BJ (cell line): ENCODE measurements around the gene GNG12. TPM values are rescaled to one million over a fixed set of nuclear protein-coding genes. Genes with fewer than 3 reads are reported as not detected.
A peak's percentile ranks its signal among the peaks of the same experiment; 100 is the strongest.

Experiments
- CTCF ChIA-PET: fragments of 350-600 bp; formaldehyde crosslinking; extraction: SDS; loops from one replicate; lab custom pipeline; 2021; ENCODE audit warnings: antibody characterized with exemption, inconsistent platforms; lab: Yijun Ruan, JAX
- POLR2A ChIA-PET: fragments of 300-600 bp; sonication (Branson Sonifier 250); formaldehyde crosslinking; extraction: SDS; loops from one replicate; lab custom pipeline; 2021; ENCODE audit warnings: antibody characterized with exemption; lab: Charles Lee
- DNase-seq: peaks from one replicate; pipeline ENCODE4 v3.0.0-alpha.2; 2011; ENCODE audit warnings: low read depth
- H3K27me3 ChIP-seq: 2 replicates; pipeline ENCODE4 v1.6.0; 2011; ENCODE audit warnings: low read length; ENCODE audit not compliant: control insufficient read depth, insufficient read depth
- H3K36me3 ChIP-seq: 2 replicates; pipeline ENCODE4 v1.5.1; 2011; ENCODE audit warnings: low read length; ENCODE audit not compliant: control insufficient read depth, insufficient read depth
- H3K4me3 ChIP-seq: 2 replicates; pipeline ENCODE4 v1.5.1; 2011; ENCODE audit warnings: low read depth, mild to moderate bottlenecking, control low read depth, low read length
- polyA plus RNA-seq: library from polyadenylated mRNA; depleted of rRNA; stranded (reverse); fragments of >200 nt; gene quantifications from 2 replicates; pipeline ENCODE4 v1.2.3, GENCODE V29; 2011
- TF ChIP-seq, protein P1 (sequence below): IDR thresholded peaks from 2 replicates; pipeline ENCODE4 v1.5.1; 2011; ENCODE audit warnings: low read depth, mild to moderate bottlenecking, control low read depth, inconsistent platforms, low read length, moderate library complexity; ENCODE audit not compliant: insufficient read depth

Gene GNG12
- polyA plus RNA-seq, 1 experiment, result 99.6 TPM

DNA sequence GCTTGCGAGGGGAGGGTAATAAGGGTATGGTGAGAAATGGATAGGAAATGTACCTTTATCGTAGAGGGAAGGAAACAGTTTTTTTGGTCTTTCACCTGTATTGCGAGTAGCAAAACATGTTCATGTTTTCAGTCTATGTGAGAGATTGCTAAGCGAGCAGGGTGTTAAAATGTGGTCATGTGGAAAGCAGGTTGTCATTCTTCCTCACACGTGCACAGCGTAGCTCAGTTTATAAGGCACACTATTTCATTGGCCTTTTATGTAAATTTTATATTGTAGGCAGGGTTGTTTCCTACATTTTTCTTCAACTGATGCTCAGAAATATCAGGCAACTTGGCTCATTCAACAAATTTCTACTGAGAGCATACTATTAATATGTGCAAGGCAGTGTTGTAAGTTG lies 18.5 kb upstream of the GNG12 start:
- H3K27me3 ChIP-seq, result no peaks in the 10 kb centered on the region
- CTCF ChIA-PET, result interaction anchor here (1.2 to 8.6 kb wide), 12 partner anchors 8 to 317 kb away, joined by 3 to 120 read pairs (median 6); partner anchors contain the start of gene DIRAS3
- POLR2A ChIA-PET, result no interaction called here
- H3K36me3 ChIP-seq, result no peaks in the 10 kb centered on the region
- H3K4me3 ChIP-seq, result no peak overlapping the region
- no peak for DNase-seq
- TF ChIP-seq, protein P1, sequence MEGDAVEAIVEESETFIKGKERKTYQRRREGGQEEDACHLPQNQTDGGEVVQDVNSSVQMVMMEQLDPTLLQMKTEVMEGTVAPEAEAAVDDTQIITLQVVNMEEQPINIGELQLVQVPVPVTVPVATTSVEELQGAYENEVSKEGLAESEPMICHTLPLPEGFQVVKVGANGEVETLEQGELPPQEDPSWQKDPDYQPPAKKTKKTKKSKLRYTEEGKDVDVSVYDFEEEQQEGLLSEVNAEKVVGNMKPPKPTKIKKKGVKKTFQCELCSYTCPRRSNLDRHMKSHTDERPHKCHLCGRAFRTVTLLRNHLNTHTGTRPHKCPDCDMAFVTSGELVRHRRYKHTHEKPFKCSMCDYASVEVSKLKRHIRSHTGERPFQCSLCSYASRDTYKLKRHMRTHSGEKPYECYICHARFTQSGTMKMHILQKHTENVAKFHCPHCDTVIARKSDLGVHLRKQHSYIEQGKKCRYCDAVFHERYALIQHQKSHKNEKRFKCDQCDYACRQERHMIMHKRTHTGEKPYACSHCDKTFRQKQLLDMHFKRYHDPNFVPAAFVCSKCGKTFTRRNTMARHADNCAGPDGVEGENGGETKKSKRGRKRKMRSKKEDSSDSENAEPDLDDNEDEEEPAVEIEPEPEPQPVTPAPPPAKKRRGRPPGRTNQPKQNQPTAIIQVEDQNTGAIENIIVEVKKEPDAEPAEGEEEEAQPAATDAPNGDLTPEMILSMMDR, result no peak

GRCh38 chr1:67850611-67851075 lies 17.4 kb upstream of the GNG12 start:
- ChIA-PET CTCF (interaction anchor here (0.6 to 8.6 kb wide), 33 partner anchors 9 to 495 kb away, joined by 3 to 120 read pairs (median 5); partner anchors contain the start of gene DIRAS3), POLR2A (no interaction called here)
- H3K27me3 ChIP-seq, result no peaks in the 10 kb centered on the region
- TF ChIP-seq, protein P1, result no peak
- no peak overlapping the region for H3K4me3 ChIP-seq
- DNase-seq, result no peak
- H3K36me3 ChIP-seq, result no peaks in the 10 kb centered on the region

DNA sequence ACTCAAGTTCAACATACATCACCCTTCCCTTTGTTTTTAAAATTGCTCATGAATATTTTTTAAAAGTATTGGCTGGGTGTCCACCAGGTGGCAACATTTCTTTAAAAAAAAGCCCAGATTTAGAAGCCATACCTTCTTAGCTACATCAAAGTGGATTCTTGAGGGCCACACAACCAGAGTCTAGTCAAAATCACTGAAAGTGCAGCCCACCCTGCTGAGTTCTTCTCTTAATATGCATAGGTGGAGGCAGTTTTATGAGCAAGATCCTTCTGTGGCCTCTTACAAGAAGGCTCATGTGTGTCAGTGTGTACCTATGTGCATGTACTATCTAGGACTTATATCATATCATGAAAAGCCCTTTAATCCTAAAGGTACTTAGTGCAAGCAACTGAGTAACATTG lies 16.9 kb upstream of the GNG12 start:
- Histone ChIP-seq H3K27me3 (no peaks in the 10 kb centered on the region), H3K4me3 (no peak overlapping the region), H3K36me3 (no peaks in the 10 kb centered on the region)
- CTCF ChIA-PET, result interaction anchor here (0.7 to 8.6 kb wide), 27 partner anchors 9 to 498 kb away, joined by 3 to 120 read pairs (median 5); no protein-coding TSS in a partner anchor
- TF ChIP-seq, protein P1, result peak; percentile 48; the same call in 1 of the 2 replicates
- no peak for DNase-seq
- POLR2A ChIA-PET, result no interaction called here

- TF ChIP-seq, protein P1, result no peak
- H3K27me3 ChIP-seq, result no peaks in the 10 kb centered on the region
- DNase-seq, result no peak
- ChIA-PET POLR2A (no interaction called here), CTCF (interaction anchor here (0.6 to 6.1 kb wide), 5 partner anchors 81 to 304 kb away, joined by 3 to 67 read pairs (median 6); no protein-coding TSS in a partner anchor)
- no peak overlapping the region for H3K4me3 ChIP-seq
- H3K36me3 ChIP-seq, result no peaks in the 10 kb centered on the region
Measured at GRCh38 chr1:67847466-67847865, 14.2 kb upstream of the GNG12 start.

DNA sequence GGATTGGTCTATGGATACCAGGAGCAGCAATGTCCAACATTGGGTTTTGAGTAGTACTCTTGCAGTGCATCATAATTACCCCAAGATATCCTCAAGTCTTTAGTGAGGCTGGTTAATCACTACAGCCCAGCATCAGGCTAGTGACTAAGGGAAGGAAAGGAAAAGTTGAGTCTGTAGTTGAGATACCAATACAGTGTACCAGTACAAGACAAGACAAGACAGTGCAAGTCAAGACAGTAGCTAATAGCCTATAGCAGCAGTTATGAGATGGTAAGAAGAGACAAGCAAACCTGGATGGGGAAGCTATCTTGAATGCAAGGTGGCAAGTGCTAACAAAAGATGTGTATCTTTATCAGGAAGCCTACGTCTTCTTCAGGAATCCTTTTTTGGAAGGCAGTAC lies 13.3 kb upstream of the GNG12 start:
- CTCF ChIA-PET, result interaction anchor here (1.4 to 6.1 kb wide), 4 partner anchors 12 to 270 kb away, joined by 3 to 67 read pairs (median 8); no protein-coding TSS in a partner anchor
- Histone ChIP-seq H3K27me3 (no peaks in the 10 kb centered on the region), H3K36me3 (no peaks in the 10 kb centered on the region), H3K4me3 (no peak overlapping the region)
- POLR2A ChIA-PET, result no interaction called here
- DNase-seq, result no peak
- TF ChIP-seq, protein P1, result no peak
